AG10803 (cell line): ENCODE measurements around the gene SLC35F3.
"Not testable (repeated sequence)": the region's sequence is repeated elsewhere in the genome, so short reads cannot be mapped to it uniquely, and the experiment has no call there.

ENCODE experiments used
- DNase-seq: peaks from one replicate; pipeline ENCODE4 v3.0.0; 2010; ENCODE audit warnings: low read depth
- H3K4me3 ChIP-seq: 2 replicates; pipeline ENCODE4 v1.5.1; 2011; ENCODE audit warnings: mild to moderate bottlenecking, low read length, control low read depth
- TF ChIP-seq, protein P1 (sequence below): conservative IDR thresholded peaks from 2 replicates; pipeline ENCODE4 v1.5.1; 2011; ENCODE audit warnings: mild to moderate bottlenecking, low read length, control low read depth, inconsistent platforms

SLC35F3 gene

DNA sequence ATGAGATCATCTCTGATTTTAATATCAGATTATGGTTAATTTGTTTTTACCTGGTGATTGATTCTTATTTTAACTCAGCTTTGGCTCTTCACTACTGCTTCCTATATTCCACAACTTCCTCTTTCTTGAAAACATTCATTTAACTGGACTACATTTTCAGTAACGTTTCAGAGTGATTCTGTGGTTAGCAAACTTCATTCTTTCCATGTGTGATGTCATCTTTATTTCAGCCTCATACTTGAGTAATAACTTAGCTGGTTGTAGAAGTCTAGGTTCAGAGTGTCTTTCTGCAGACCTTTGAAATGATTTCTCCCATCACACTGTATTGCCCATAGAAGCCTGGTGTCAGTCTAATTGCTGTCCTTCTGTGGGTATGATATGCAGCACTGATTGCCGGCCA lies 36.0 kb upstream of the SLC35F3 start:
- TF ChIP-seq, protein P1, sequence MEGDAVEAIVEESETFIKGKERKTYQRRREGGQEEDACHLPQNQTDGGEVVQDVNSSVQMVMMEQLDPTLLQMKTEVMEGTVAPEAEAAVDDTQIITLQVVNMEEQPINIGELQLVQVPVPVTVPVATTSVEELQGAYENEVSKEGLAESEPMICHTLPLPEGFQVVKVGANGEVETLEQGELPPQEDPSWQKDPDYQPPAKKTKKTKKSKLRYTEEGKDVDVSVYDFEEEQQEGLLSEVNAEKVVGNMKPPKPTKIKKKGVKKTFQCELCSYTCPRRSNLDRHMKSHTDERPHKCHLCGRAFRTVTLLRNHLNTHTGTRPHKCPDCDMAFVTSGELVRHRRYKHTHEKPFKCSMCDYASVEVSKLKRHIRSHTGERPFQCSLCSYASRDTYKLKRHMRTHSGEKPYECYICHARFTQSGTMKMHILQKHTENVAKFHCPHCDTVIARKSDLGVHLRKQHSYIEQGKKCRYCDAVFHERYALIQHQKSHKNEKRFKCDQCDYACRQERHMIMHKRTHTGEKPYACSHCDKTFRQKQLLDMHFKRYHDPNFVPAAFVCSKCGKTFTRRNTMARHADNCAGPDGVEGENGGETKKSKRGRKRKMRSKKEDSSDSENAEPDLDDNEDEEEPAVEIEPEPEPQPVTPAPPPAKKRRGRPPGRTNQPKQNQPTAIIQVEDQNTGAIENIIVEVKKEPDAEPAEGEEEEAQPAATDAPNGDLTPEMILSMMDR: no peak
- H3K4me3 ChIP-seq: no peak overlapping the region
- DNase-seq: no peak

DNA sequence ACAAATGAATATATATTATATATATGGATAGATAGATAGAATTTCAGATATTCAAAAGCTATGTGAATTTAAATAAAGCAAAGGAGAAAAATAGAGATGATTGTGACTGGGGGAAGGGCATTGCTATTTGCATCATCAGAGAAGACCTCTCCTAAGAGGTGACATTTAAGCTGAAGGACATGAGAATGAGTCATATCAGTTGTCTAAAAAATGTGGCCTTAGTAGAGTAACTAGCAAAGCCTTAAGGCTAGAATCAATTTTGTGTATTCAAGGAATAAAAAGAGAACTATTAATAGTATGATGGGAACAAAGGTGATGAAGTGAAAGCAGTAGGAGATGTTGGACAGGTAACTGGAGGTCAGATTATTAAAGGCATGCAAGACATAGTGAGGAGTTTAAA lies 34.8 kb upstream of the SLC35F3 start:
- TF ChIP-seq, protein P1: no peak
- H3K4me3 ChIP-seq: no peak overlapping the region
- DNase-seq: no peak

DNA sequence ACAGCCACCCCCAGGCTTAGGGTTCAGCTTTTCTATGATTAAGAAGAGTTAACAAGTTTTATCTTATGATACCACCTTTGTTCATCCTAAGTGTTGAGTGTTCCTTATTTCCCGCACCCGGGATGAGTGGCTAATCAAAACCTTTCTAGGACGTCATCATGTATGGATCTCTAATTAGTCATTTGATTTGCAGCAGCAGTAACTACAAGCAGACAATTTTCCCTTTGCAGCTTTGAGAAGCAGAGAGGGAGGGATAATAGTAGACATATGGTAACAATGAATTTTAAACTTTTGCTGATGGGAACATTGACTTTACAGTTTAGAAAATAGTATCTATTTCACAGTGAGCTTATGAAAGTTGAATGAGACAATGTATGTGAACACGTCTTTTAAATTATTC lies 30.8 kb upstream of the SLC35F3 start:
- no peak for DNase-seq
- H3K4me3 ChIP-seq: no peak overlapping the region
- TF ChIP-seq, protein P1: no peak

DNA sequence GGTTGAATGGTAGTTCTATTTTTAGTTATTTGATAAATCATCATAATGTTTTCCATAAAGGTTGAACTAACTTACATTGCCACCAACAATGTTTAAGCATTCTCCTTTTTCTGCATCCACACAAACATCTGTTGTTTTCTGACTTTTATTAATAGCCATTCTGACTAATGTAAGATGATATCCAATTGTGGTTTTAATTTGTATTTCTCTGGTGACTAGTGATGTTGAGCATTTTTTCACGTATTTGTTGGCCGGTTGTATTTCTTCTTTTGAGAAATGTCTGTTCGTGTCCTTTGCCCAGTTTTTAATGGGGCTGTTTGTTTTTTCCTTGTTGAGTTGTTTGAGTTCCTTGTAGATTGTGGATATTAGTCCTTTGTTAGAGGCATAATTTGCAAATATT lies 24.6 kb upstream of the SLC35F3 start:
- H3K4me3 ChIP-seq: no peak overlapping the region
- no peak for DNase-seq
- TF ChIP-seq, protein P1: no peak

DNA sequence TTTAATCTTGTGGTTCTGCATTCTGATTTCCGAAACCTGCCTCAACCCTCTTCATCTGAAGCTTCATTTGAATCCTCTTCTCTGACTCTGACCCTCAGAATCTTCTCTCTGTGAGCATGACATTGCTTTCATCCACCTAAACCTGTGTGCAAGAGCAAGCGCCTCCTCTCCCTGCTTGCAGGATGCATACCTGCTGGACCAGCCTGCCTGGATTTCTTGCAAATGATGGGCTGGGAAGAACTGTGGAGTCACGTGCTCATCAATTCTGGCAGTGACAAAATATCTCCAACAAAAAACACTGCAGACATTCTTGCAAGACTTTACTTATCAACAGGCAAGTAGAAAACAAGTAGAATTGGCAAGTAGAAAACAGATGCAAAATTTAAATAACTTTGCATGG lies 20.8 kb upstream of the SLC35F3 start:
- DNase-seq: no peak
- H3K4me3 ChIP-seq: no peak overlapping the region
- TF ChIP-seq, protein P1: no peak

DNA sequence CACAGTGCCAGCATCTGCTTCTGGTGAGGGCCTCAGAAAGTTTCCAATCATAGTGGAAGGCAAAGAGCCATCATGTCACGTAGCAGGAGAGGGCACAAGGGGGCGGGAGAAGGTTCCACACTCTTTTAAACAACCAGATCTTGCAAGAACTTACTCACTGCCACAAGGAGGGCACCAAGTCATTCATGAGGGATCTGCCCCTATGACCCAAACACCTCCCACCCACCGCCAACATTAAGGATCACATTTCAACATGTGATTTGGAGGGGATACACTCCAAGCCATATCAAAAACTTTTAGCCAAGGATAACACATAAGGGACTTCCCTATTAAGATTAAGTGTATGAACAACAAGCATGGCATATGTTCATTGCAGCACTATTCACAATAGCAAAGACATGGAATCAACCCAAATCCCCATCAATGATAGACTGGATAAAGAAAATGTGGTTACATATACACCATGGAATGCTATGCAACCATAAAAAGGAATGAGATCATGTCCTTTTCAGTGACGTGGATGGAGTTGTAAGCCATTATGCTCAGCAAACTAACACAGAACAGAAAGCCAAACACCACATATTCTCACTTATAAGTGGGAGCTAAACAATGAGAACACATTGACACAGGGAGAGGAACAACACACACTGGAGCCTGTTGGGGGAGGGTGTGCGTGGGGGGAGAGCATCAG lies 19.9 kb upstream of the SLC35F3 start:
- no peak for DNase-seq
- TF ChIP-seq, protein P1: no peak
- H3K4me3 ChIP-seq: no peak overlapping the region

DNA sequence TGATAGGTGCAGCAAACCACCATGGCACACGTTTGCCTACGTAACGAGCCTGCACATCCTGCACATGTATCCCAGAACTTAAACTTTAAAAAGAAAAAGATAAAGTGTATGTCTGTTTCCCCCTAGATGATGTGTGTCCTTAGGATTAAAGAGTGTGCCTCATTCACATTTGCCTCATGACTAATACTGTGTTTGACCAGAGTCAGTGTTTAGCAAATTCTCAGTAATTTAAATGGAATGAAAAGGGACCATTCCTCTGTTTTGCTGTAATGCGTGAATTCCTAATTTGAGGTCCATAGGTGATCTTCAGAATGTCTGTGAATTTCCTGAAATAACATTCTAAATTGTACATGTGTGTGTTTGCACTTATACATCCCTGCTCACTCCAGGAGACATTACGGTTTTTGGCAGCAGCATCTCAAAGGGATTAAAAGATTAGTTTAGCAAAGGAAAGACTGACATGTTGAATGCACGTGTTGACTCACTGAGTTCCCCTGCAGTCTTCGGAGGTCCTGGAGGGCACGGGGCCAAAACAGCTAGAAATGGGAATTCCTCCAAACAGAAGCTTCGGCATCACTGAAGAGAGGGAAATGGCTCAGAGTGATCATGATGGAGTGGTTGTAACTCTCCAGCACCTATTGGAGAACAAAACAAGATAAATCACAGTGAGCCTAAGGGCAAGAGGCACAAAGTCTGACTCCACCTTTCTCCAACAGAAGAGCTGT lies 19.1 kb upstream of the SLC35F3 start:
- TF ChIP-seq, protein P1: no peak

DNA sequence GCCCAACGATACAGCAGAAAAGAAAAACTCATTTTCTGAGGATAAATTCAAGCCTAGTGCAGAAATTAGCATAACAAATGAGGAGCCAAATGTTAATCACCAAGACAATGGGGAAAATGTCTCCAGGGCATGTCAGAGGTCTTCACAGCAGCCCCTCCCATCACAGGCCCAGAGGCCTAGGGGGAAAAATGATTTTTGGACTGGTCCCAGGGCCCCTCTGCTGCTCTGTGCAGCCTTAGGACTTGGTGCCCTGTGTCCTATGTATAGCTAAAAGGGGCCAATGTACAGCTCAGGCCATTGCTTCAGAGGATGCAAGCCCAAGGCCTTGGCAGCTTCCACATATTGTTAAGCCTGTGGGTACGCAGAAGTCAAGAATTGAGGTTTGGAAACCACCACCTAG lies 13.3 kb upstream of the SLC35F3 start:
- not testable (repeated sequence) for H3K4me3 ChIP-seq, DNase-seq

More for the DNA sequence above, 19.1 kb upstream of the SLC35F3 start:
- DNase-seq: no peak
- H3K4me3 ChIP-seq: no peak overlapping the region
